Cardiac fibroblast (primary cell): Measurements from ENCODE around the gene PRR35.
A peak's percentile ranks its signal among the peaks of the same experiment; 100 is the strongest.

Experiments used
- DNase-seq, 2 donors: peaks; one replicate each; pipeline versions ENCODE4 v3.0.0 to v3.0.0-alpha.2; 2010; ENCODE audit warnings: low read depth in 2 of 2
- H3K4me3 ChIP-seq, 2 donors: replicated peaks in 1 of 2; 1 replicate in 1 of 2; 2 replicates in 1 of 2; pipeline ENCODE4 v1.5.1; 2011; ENCODE audit warnings: low read depth in 2 of 2, low read length in 2 of 2, mild to moderate bottlenecking in 2 of 2, moderate library complexity in 1 of 2
- CTCF ChIP-seq: IDR thresholded peaks from one replicate; pipeline ENCODE4 v1.5.1; 2011; ENCODE audit warnings: low read depth, mild to moderate bottlenecking, low read length, inconsistent platforms

Gene PRR35

GRCh38 chr16:528111-529011, 31.8 kb upstream of the PRR35 start:
- no peak for TF ChIP-seq CTCF
- DNase-seq = peak; percentile 65 to 71
- H3K4me3 ChIP-seq = peak overlapping the region; percentile 76 to 79

GRCh38 chr16:529012-529575, 31.1 kb upstream of the PRR35 start:
- no peak for TF ChIP-seq CTCF
- DNase-seq = no peak
- H3K4me3 ChIP-seq = peak overlapping the region; percentile 76 to 79

- DNase-seq = no peak
- H3K4me3 ChIP-seq = no peak overlapping the region
- TF ChIP-seq CTCF = no peak
Measured at GRCh38 chr16:530111-530817, 29.9 kb upstream of the PRR35 start.

- TF ChIP-seq CTCF = no peak
- H3K4me3 ChIP-seq = no peak overlapping the region
- DNase-seq = no peak
Measured at GRCh38 chr16:531494-532125, 28.6 kb upstream of the PRR35 start.

GRCh38 chr16:533391-534123, 26.6 kb upstream of the PRR35 start:
- no peak for DNase-seq
- no peak overlapping the region for H3K4me3 ChIP-seq
- TF ChIP-seq CTCF = no peak

- TF ChIP-seq CTCF = no peak
- no peak for DNase-seq
- H3K4me3 ChIP-seq = no peak overlapping the region
Measured at GRCh38 chr16:534135-534534, 26.1 kb upstream of the PRR35 start.
